Suprapubic skin (tissue), 4 donors: ENCODE results near the gene BAIAP2L1. TPM values are rescaled to one million over a fixed set of nuclear protein-coding genes. Genes with fewer than 3 reads are reported as not detected.
A peak's percentile ranks its signal among the peaks of the same experiment; 100 is the strongest.

Experiments
- DNase-seq, 2 donors: peaks; one replicate each; pipeline ENCODE4 v3.0.0-alpha.2; 2019; ENCODE audit warnings: low spot score in 2 of 2
- H3K27ac ChIP-seq: fragments of 200-600 bp; sonication (generic); one replicate; pipeline ENCODE4 v1.5.1; 2019
- H3K27me3 ChIP-seq: fragments of 200-600 bp; sonication (generic); one replicate; pipeline ENCODE4 v1.5.1; 2019
- H3K36me3 ChIP-seq: fragments of 200-600 bp; sonication (generic); one replicate; pipeline ENCODE4 v1.5.1; 2019
- H3K4me1 ChIP-seq: fragments of 200-600 bp; sonication (generic); one replicate; pipeline ENCODE4 v1.5.1; 2019
- H3K4me3 ChIP-seq: fragments of 200-600 bp; sonication (generic); one replicate; pipeline ENCODE4 v1.5.1; 2019; ENCODE audit warnings: mild to moderate bottlenecking
- H3K9me3 ChIP-seq: fragments of 200-600 bp; sonication (generic); one replicate; pipeline ENCODE4 v1.5.1; 2019
- CTCF ChIP-seq, 2 donors: fragments of 200-600 bp in 1 of 2; fragments of 450-650 bp in 1 of 2; sonication (generic) in 1 of 2; IDR thresholded peaks; one replicate each; pipeline ENCODE4 v1.5.1; 2016 to 2019; ENCODE audit warnings: antibody characterized with exemption in 2 of 2, mild to moderate bottlenecking in 1 of 2, moderate library complexity in 1 of 2
- EP300 ChIP-seq: sonication (generic); formaldehyde crosslinking; IDR thresholded peaks from one replicate; pipeline ENCODE4 v1.6.1; 2017; ENCODE audit warnings: antibody characterized with exemption
- POLR2A ChIP-seq, 2 donors: fragments of 450-650 bp; IDR thresholded peaks; one replicate each; pipeline ENCODE4 v1.6.1; 2017; ENCODE audit warnings: antibody characterized with exemption in 2 of 2, mild to moderate bottlenecking in 2 of 2, moderate library complexity in 2 of 2
- POLR2AphosphoS5 ChIP-seq, 3 donors: sonication (generic); formaldehyde crosslinking; IDR thresholded peaks; one replicate each; pipeline ENCODE4 v1.6.1; 2017; ENCODE audit warnings: antibody characterized with exemption in 3 of 3
- WGBS: methylation state at CpG from one replicate; pipeline ENCODE4 v1.1.5; 2018; 5-methylcytosine and 5-hydroxymethylcytosine counted together
- total RNA-seq, 4 donors: library from RNA; depleted of rRNA; stranded (reverse); fragments of >200 nt; gene quantifications; one replicate each; pipeline ENCODE4 v1.1.0, GENCODE V29; 2016

The BAIAP2L1 gene
- total RNA-seq, 4 donors from 2014 or later, result 24.3 to 28.2 (median 26.9) TPM

DNA sequence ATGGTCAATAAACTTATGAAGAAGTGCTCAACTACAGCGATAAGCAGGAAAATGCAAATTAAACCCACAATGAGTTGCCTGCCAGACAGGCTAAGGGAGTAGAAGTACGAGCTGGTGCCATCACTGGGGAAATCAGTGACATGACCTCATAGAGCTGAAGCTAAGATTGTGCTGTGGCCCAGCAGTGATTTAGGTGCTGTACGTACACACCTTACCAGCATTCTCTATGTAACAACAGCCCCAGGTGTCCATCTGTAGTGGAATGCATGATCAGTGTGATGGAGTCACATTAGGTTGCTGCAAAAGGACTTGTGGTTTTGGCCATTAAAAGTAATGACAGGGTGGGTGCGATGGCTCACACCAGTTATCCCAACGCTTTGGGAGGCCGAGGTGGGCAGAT lies 143.2 kb downstream of the BAIAP2L1 start:
- no peak for DNase-seq
- TF ChIP-seq POLR2AphosphoS5 (IDR thresholded peaks at IDR 0.05), result no peak
- TF ChIP-seq CTCF (IDR thresholded peaks at IDR 0.05), result no peak
- no peak for TF ChIP-seq POLR2A (IDR thresholded peaks at IDR 0.05)
- no peak for TF ChIP-seq EP300
- H3K27ac ChIP-seq, result no peak overlapping the region
- H3K4me1 ChIP-seq, result peaks cover 5% of the 10 kb centered on the region
- no peaks in the 10 kb centered on the region for H3K27me3 ChIP-seq
- peaks cover 15% of the 10 kb centered on the region for H3K36me3 ChIP-seq
- H3K9me3 ChIP-seq, result no peaks in the 10 kb centered on the region
- no peak overlapping the region for H3K4me3 ChIP-seq
- 90% methylated on average over 6 of the region's 6 CpGs for WGBS

- Histone ChIP-seq H3K27ac (no peak overlapping the region), H3K36me3 (peaks cover 9% of the 10 kb centered on the region), H3K4me1 (peaks cover 13% of the 10 kb centered on the region), H3K27me3 (no peaks in the 10 kb centered on the region), H3K9me3 (no peaks in the 10 kb centered on the region), H3K4me3 (no peak overlapping the region)
- 94% methylated on average over 7 of the region's 7 CpGs for WGBS
- DNase-seq, result no peak
- no peak for TF ChIP-seq CTCF (IDR thresholded peaks at IDR 0.05)
- TF ChIP-seq POLR2A (IDR thresholded peaks at IDR 0.05), result no peak
- no peak for TF ChIP-seq POLR2AphosphoS5 (IDR thresholded peaks at IDR 0.05)
- no peak for TF ChIP-seq EP300
These were observed 144.5 kb downstream of the BAIAP2L1 start for GRCh38 chr7:98256431-98256830.

- DNase-seq, result no peak
- no peak overlapping the region for H3K27ac ChIP-seq
- H3K36me3 ChIP-seq, result peaks cover 6% of the 10 kb centered on the region
- H3K4me3 ChIP-seq, result no peak overlapping the region
- H3K9me3 ChIP-seq, result no peaks in the 10 kb centered on the region
- TF ChIP-seq POLR2A (IDR thresholded peaks at IDR 0.05), result no peak
- no peak for TF ChIP-seq CTCF (IDR thresholded peaks at IDR 0.05)
- TF ChIP-seq POLR2AphosphoS5 (IDR thresholded peaks at IDR 0.05), result no peak
- no peak for TF ChIP-seq EP300
- H3K4me1 ChIP-seq, result peaks cover 27% of the 10 kb centered on the region
- no peaks in the 10 kb centered on the region for H3K27me3 ChIP-seq
- WGBS, result 87% methylated on average over 11 of the region's 11 CpGs
These were observed 145.8 kb downstream of the BAIAP2L1 start for GRCh38 chr7:98254951-98255610.

DNA sequence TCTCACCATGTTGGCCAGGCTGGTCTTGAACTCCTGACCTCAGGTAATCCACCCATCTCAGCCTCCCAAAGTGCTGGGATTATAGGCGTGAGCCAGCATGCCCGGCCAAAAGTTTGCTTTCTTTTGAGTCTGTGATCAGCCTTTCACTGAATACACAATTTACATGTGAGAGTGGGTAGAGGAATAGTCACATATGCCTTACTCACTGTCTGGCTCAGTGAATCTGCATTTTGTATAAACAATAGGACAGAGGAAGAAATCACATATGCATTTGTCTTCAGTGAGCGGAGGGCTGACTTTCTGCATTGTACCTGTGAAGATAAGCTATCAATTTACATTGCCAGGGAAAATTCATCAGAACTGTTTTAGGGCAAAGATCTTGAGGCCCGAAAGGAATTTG lies 146.4 kb downstream of the BAIAP2L1 start:
- Histone ChIP-seq H3K27ac (no peak overlapping the region), H3K27me3 (no peaks in the 10 kb centered on the region), H3K9me3 (no peaks in the 10 kb centered on the region), H3K36me3 (peaks cover 6% of the 10 kb centered on the region), H3K4me1 (peaks cover 28% of the 10 kb centered on the region), H3K4me3 (no peak overlapping the region)
- 90% methylated on average over 4 of the region's 4 CpGs for WGBS
- TF ChIP-seq EP300, result no peak
- no peak for TF ChIP-seq CTCF (IDR thresholded peaks at IDR 0.05)
- TF ChIP-seq POLR2A (IDR thresholded peaks at IDR 0.05), result no peak
- no peak for TF ChIP-seq POLR2AphosphoS5 (IDR thresholded peaks at IDR 0.05)
- DNase-seq, result no peak

DNA sequence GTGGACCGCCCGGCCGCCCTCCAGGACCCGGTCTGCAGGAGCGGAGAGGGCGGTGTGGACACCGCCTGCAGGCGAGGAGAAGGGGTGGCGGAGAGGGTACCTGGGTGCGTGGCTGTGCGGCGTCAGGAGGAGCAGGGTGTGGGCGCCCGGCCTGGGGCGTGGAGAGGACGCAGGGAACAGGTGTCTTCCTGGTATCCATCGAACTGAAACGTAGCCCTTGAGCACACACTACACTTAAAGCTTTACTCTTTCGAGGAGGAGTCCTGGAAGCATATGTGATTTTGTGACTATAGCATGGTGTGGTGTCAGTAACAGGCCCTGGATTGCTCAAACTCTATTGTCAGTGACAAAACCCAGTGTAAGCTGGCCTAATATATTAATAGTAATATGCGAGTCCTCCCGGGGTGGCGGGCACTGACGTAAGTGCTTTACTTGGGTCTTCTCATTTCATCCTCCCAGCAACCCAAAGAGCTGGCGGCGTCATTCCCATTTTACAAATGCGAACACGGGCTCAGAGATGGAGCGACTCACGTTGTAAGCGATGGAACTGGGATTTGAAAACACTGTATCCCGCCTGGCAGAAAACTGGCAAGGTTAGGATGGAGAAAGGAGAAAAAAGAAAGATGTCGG lies 148.3 kb downstream of the BAIAP2L1 start:
- Histone ChIP-seq H3K36me3 (peaks cover 6% of the 10 kb centered on the region), H3K9me3 (no peaks in the 10 kb centered on the region), H3K4me3 (peak overlapping the region; percentile 94), H3K27ac (peak overlapping the region; percentile 87), H3K4me1 (peaks cover 28% of the 10 kb centered on the region), H3K27me3 (no peaks in the 10 kb centered on the region)
- no peak for DNase-seq
- WGBS, result 39% methylated on average over 21 of the region's 32 CpGs
- TF ChIP-seq POLR2A (IDR thresholded peaks at IDR 0.05), result no peak
- TF ChIP-seq CTCF (IDR thresholded peaks at IDR 0.05), result no peak
- TF ChIP-seq EP300, result no peak
- TF ChIP-seq POLR2AphosphoS5 (IDR thresholded peaks at IDR 0.05), result no peak
